AG04450 (cell line): ENCODE data around the gene RABGAP1. TPM values are rescaled to one million over a fixed set of nuclear protein-coding genes. Genes with fewer than 3 reads are reported as not detected.

Source experiments
- CTCF ChIA-PET: fragments of 300-600, 350-600 bp; formaldehyde crosslinking; extraction: SDS; loops from one replicate; lab custom pipeline; 2022; ENCODE audit warnings: antibody characterized with exemption, inconsistent platforms; lab: Charles Lee
- POLR2A ChIA-PET: fragments of 350-600 bp; formaldehyde crosslinking; extraction: SDS; loops from one replicate; lab custom pipeline; 2021; ENCODE audit warnings: antibody characterized with exemption, inconsistent platforms; lab: Yijun Ruan, JAX
- DNase-seq: peaks from one replicate; pipeline ENCODE4 v3.0.0-alpha.2; 2011; ENCODE audit warnings: low read depth, low spot score
- H3K27ac ChIP-seq: one replicate; pipeline ENCODE4 v1.5.1; 2012; ENCODE audit warnings: low read depth, low read length, control low read depth
- H3K27me3 ChIP-seq: one replicate; pipeline ENCODE4 v1.6.0; 2012; ENCODE audit warnings: low read length; ENCODE audit not compliant: control insufficient read depth, insufficient read depth
- H3K4me3 ChIP-seq: 2 replicates; pipeline ENCODE4 v1.5.1; 2011; ENCODE audit warnings: mild to moderate bottlenecking, low read depth, low read length, control low read depth
- H3K9me3 ChIP-seq: 2 replicates; pipeline ENCODE4 v1.5.1; 2012; ENCODE audit warnings: low read length; ENCODE audit not compliant: control insufficient read depth, insufficient read depth
- CTCF ChIP-seq: IDR thresholded peaks from 2 replicates; pipeline ENCODE4 v1.5.1; 2011; ENCODE audit warnings: low read depth, low read length, control low read depth, inconsistent platforms
- polyA plus RNA-seq: library from polyadenylated mRNA; depleted of rRNA; stranded (reverse); fragments of >200 nt; gene quantifications from 2 replicates; pipeline ENCODE4 v1.2.3, GENCODE V29; 2011

The RABGAP1 gene
- polyA plus RNA-seq, 1 experiment: 69.4 TPM

- ChIA-PET POLR2A (interaction anchor here (0.7 kb wide), 2 partner anchors 36 to 1702 kb away, joined by 3 to 8 read pairs; no protein-coding TSS in a partner anchor), CTCF (interaction anchor here (0.7 to 1.3 kb wide), 4 partner anchors 34 to 410 kb away, joined by 3 to 6 read pairs (median 4); no protein-coding TSS in a partner anchor)
- no peak for TF ChIP-seq CTCF
- DNase-seq: no peak
- Histone ChIP-seq H3K27me3 (no peaks in the 10 kb centered on the region), H3K27ac (no peak overlapping the region), H3K4me3 (no peak overlapping the region), H3K9me3 (no peaks in the 10 kb centered on the region)
Measured at GRCh38 chr9:122988920-122989621, 48.3 kb downstream of the RABGAP1 start.

GRCh38 chr9:122991370-122991830, 50.6 kb downstream of the RABGAP1 start:
- peak overlapping the region; percentile 53 for H3K27ac ChIP-seq
- POLR2A ChIA-PET: interaction anchor here (0.6 to 1.2 kb wide), 6 partner anchors 50 to 727 kb away, joined by 3 to 14 read pairs (median 6); partner anchors contain the start of genes RBM18, RC3H2, ZBTB26 and ZBTB6
- H3K4me3 ChIP-seq: no peak overlapping the region
- DNase-seq: peak; percentile 65
- CTCF ChIA-PET: interaction anchor here (0.6 to 2.5 kb wide), 30 partner anchors 11 to 1836 kb away, joined by 3 to 16 read pairs (median 4); partner anchors contain the start of genes RABGAP1, RC3H2, ZBTB26 and ZBTB6
- peak; percentile 70 for TF ChIP-seq CTCF
- H3K9me3 ChIP-seq: no peaks in the 10 kb centered on the region
- H3K27me3 ChIP-seq: no peaks in the 10 kb centered on the region

- TF ChIP-seq CTCF: no peak
- H3K4me3 ChIP-seq: no peak overlapping the region
- no peak for DNase-seq
- H3K27ac ChIP-seq: no peak overlapping the region
- ChIA-PET CTCF (interaction anchor here (2.1 kb wide), 1 partner anchor 229 kb away, joined by 5 read pairs; no protein-coding TSS in a partner anchor), POLR2A (no interaction called here)
- H3K9me3 ChIP-seq: no peaks in the 10 kb centered on the region
- H3K27me3 ChIP-seq: no peaks in the 10 kb centered on the region
Measured at GRCh38 chr9:122996586-122996985, 55.8 kb downstream of the RABGAP1 start.

- no peak for DNase-seq
- Histone ChIP-seq H3K9me3 (no peaks in the 10 kb centered on the region), H3K27ac (no peak overlapping the region), H3K4me3 (no peak overlapping the region), H3K27me3 (no peaks in the 10 kb centered on the region)
- ChIA-PET CTCF (interaction anchor here (2.1 kb wide), 1 partner anchor 227 kb away, joined by 5 read pairs; no protein-coding TSS in a partner anchor), POLR2A (no interaction called here)
- no peak for TF ChIP-seq CTCF
Measured at GRCh38 chr9:122998448-122998847, 57.6 kb downstream of the RABGAP1 start.

- Histone ChIP-seq H3K9me3 (no peaks in the 10 kb centered on the region), H3K27ac (no peak overlapping the region), H3K27me3 (no peaks in the 10 kb centered on the region), H3K4me3 (no peak overlapping the region)
- ChIA-PET CTCF (no interaction called here), POLR2A (no interaction called here)
- TF ChIP-seq CTCF: no peak
- no peak for DNase-seq
Measured at GRCh38 chr9:123000371-123001068, 59.7 kb downstream of the RABGAP1 start.
